Prostate gland (tissue), 2 donors: ENCODE results near the gene TRIM7. TPM values are rescaled to one million over a fixed set of nuclear protein-coding genes. Genes with fewer than 3 reads are reported as not detected.
"Not testable (repeated sequence)": the region's sequence is repeated elsewhere in the genome, so short reads cannot be mapped to it uniquely, and the experiment has no call there.

Experiments
- DNase-seq: peaks from one replicate; pipeline ENCODE4 v3.0.0-alpha.2; 2019; ENCODE audit warnings: low spot score
- H3K27ac ChIP-seq, 2 donors: fragments of 200-600 bp; sonication (generic); 2 replicates each; pipeline ENCODE4 v1.5.1; 2017 to 2019
- H3K27me3 ChIP-seq: fragments of 200-600 bp; sonication (generic); replicated peaks from 2 replicates; pipeline ENCODE4 v1.5.1; 2019; ENCODE audit not compliant: insufficient read depth
- H3K36me3 ChIP-seq, 2 donors: fragments of 200-600 bp; sonication (generic); 1 replicate in 1 of 2; 2 replicates in 1 of 2; pipeline versions ENCODE4 v1.5.1 to v1.8.1; 2017 to 2019
- H3K4me1 ChIP-seq: fragments of 200-600 bp; sonication (generic); replicated peaks from 2 replicates; pipeline ENCODE4 v1.5.1; 2019
- H3K4me3 ChIP-seq, 2 donors: fragments of 200-600 bp; sonication (generic); 2 replicates each; pipeline ENCODE4 v1.5.1; 2017 to 2019
- H3K9me3 ChIP-seq: fragments of 200-600 bp; sonication (generic); 2 replicates; pipeline ENCODE4 v1.5.1; 2017
- CTCF ChIP-seq, 4 experiments: fragments of 200-600 bp in 2 of 4; fragments of 450-650 bp in 2 of 4; sonication (generic) in 2 of 4; IDR thresholded peaks; 1 replicate in 3 of 4; 2 replicates in 1 of 4; pipeline ENCODE4 v1.5.1; 2016 to 2019; ENCODE audit warnings: antibody characterized with exemption in 4 of 4, mild to moderate bottlenecking in 2 of 4, moderate library complexity in 2 of 4
- POLR2A ChIP-seq: fragments of 450-650 bp; IDR thresholded peaks from one replicate; pipeline ENCODE4 v1.6.1; 2016; ENCODE audit warnings: antibody characterized with exemption, mild to moderate bottlenecking
- POLR2AphosphoS5 ChIP-seq: sonication (generic); formaldehyde crosslinking; IDR thresholded peaks from one replicate; pipeline ENCODE4 v1.6.1; 2017; ENCODE audit warnings: antibody characterized with exemption
- WGBS: methylation state at CpG from one replicate; pipeline ENCODE4 v1.1.5; 2018; 5-methylcytosine and 5-hydroxymethylcytosine counted together
- intact Hi-C: fragments of 100-400 bp; cut with DNase I; formaldehyde crosslinking; loops from one replicate; pipeline ENCODE4 v1.14.2; 2022
- microRNA-seq: library from miRNA; unstranded; fragments of <30 nt; microRNA quantifications from one replicate; pipeline ENCODE4, GENCODE V29; 2016
- small RNA-seq, 2 donors: library from RNA; depleted of rRNA; stranded (forward); fragments of <200 nt; gene quantifications; one replicate each; pipeline ENCODE3, GENCODE V24; 2016
- total RNA-seq, 2 donors: library from RNA; depleted of rRNA; stranded (reverse); fragments of >200 nt; gene quantifications; one replicate each; pipeline ENCODE4 v1.1.0, GENCODE V29; 2016

The TRIM7 gene
- total RNA-seq, 2 donors from 2014 or later = 4.5 to 6.4 TPM

DNA sequence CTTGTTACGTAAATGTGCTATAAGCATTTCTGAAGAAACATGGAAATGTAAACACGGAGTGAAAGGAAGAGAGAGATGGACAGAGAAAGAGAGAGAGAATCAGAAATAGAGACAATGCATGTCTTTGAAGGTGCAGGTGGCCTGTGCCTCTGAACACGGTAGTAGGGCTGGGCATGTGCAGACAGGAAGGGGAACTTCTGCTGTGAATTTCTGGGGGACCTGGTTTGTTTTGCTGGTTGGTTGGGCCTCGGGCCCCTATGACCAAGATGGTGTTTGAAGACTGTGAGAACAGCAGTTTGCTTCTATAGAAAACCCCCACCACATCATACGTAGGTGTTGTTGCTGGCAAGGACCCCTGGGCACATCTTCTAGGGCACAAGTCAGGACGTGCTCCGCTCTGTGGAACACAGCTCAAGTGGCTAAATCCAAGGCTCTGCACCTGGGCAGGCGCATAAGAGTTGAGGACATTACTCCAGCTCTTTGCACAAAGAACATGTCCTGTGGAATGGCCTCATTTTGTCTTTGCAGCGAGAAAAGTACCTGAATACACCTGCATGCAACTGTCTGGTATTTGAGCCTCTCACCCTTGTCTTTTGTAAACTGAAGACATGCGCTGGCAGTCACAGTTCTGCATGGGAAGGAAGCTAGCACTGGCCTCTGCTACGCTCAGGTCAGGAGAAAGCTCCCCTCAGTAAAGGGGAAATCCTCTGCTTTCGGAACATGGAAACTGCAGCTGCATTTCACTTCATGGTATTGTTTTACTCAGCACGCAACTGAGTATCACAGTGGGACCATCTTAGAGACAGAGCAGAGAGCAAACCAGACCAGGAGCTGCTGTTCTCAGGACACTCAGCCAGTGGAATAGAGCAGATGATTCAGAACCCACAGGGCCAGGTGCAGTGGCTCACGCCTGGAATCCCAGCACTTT lies 54.9 kb downstream of the TRIM7 start:
- Histone ChIP-seq H3K36me3 (no peaks in the 10 kb centered on the region), H3K4me3 (no peak overlapping the region), H3K27me3 (no peaks in the 10 kb centered on the region), H3K9me3 (no peaks in the 10 kb centered on the region), H3K4me1 (no peaks in the 10 kb centered on the region), H3K27ac (no peak overlapping the region)
- no peak for DNase-seq
- TF ChIP-seq CTCF (IDR thresholded peaks at IDR 0.05) (no peak), POLR2A (no peak)
- intact Hi-C loops = no loop called here
- 62% methylated on average over 14 of the region's 14 CpGs for WGBS

GRCh38 chr5:181149355-181149754 lies 55.6 kb downstream of the TRIM7 start:
- no peak for DNase-seq
- H3K27ac ChIP-seq = no peak overlapping the region
- H3K36me3 ChIP-seq = no peaks in the 10 kb centered on the region
- H3K4me3 ChIP-seq = no peak overlapping the region
- H3K4me1 ChIP-seq = no peaks in the 10 kb centered on the region
- TF ChIP-seq CTCF (IDR thresholded peaks at IDR 0.05) = no peak
- TF ChIP-seq POLR2A = no peak
- TF ChIP-seq POLR2AphosphoS5 = no peak
- no peaks in the 10 kb centered on the region for H3K9me3 ChIP-seq
- intact Hi-C loops = no loop called here
- WGBS = 49% methylated on average over 6 of the region's 6 CpGs
- H3K27me3 ChIP-seq = no peaks in the 10 kb centered on the region

- H3K36me3 ChIP-seq, H3K27me3 ChIP-seq, intact Hi-C loops: not testable (repeated sequence)
Measured at GRCh38 chr5:181146927-181147636, 57.9 kb downstream of the TRIM7 start, which contains the start of gene OR2V2. TSS of gene OR2V2 (plus strand) at chr5:181147586. CDS start at chr5:181154943, 7,357 bp downstream.

DNA sequence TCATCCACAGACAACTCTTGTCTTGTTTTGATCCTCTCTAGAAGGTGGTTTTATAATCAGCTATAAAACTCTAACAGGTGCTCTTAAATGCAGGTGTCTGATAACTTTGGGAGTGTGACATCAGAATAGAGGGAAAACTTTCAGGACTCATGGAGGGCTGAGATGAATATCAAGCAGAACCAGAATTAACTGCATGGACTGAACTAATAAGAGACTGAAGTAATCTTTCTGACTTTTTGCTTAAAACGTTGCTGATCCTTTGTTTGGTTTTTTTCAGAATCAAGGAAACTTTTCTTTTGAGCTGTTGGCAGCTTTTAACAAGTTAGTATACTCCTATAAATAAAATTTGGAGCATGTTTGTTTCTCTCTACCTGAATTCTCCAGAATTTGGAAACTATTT lies 59.9 kb downstream of the TRIM7 start:
- Histone ChIP-seq H3K36me3 (no peaks in the 10 kb centered on the region), H3K27ac (no peak overlapping the region), H3K9me3 (no peaks in the 10 kb centered on the region), H3K4me3 (no peak overlapping the region), H3K4me1 (no peaks in the 10 kb centered on the region), H3K27me3 (peaks cover 2% of the 10 kb centered on the region)
- TF ChIP-seq POLR2AphosphoS5 = no peak
- no peak for TF ChIP-seq POLR2A
- no peak for TF ChIP-seq CTCF (IDR thresholded peaks at IDR 0.05)
- DNase-seq = no peak
- intact Hi-C loops = no loop called here
- WGBS = 19% methylated on average over 1 of the region's 1 CpG

More at GRCh38 chr5:181146927-181147636, 57.9 kb downstream of the TRIM7 start, which contains the start of gene OR2V2:
- H3K9me3 ChIP-seq, H3K27ac ChIP-seq, H3K4me1 ChIP-seq, H3K4me3 ChIP-seq, DNase-seq: not testable (repeated sequence)
- 67% methylated on average over 6 of the region's 7 CpGs for WGBS

Small RNA genes lying within 50 kb of the gene (microRNA-seq; reads per million reads assigned to microRNA genes)
- 0.59 reads per million for gene MIR4638

Small RNA genes lying within 50 kb of the gene (small RNA-seq; reads per million reads assigned to genes)
- gene MIR4638 (0 reads per million in 2 donors), gene SNORD95 (0 reads per million in 2 donors), gene SNORD96A (0 reads per million in 2 donors)

Other genes starting within 250 kb of the TRIM7 start
- 1 to 10 TPM in 1 of 2 donors, not detected in 1; 1.6 TPM for gene BTNL3, start 216.3 kb downstream of the TRIM7 start, total RNA-seq
- gene BTNL9, start 164.9 kb downstream of the TRIM7 start, total RNA-seq = 10 to 100 TPM; 11.7 to 13.0 TPM
- gene OR2V1, start 74.0 kb downstream of the TRIM7 start, total RNA-seq = not detected
- gene OR2V2, start 57.6 kb downstream of the TRIM7 start, total RNA-seq = not detected
- gene TRIM41, start 18.1 kb upstream of the TRIM7 start, total RNA-seq = 10 to 100 TPM; 16.9 to 28.3 TPM
- gene RACK1, start 38.7 kb upstream of the TRIM7 start, total RNA-seq = 1,000 to 10,000 TPM; 2,058 to 4,360 TPM
- 10 to 100 TPM; 11.2 to 15.2 TPM for gene TRIM52, start 55.9 kb upstream of the TRIM7 start, total RNA-seq
- not detected for gene OR4F3, start 162.1 kb upstream of the TRIM7 start, total RNA-seq